Upper lobe of right lung (tissue), 1 donor: ENCODE data around the gene EPYC. TPM values are rescaled to one million over a fixed set of nuclear protein-coding genes. Genes with fewer than 3 reads are reported as not detected.

Experiments
- ATAC-seq: fragments of 200-7000 bp; cut with Tn5 transposase; one replicate; pipeline ENCODE4 v1.9.1; 2020; ENCODE audit warnings: mild to moderate bottlenecking, moderate library complexity
- DNase-seq: peaks from one replicate; pipeline ENCODE4 v3.0.0-alpha.2; 2020
- H3K27ac ChIP-seq: fragments of 200-600 bp; one replicate; pipeline ENCODE4 v1.8.0; 2022
- H3K27me3 ChIP-seq: fragments of 200-600 bp; one replicate; pipeline ENCODE4 v1.8.0; 2022; ENCODE audit warnings: mild to moderate bottlenecking
- H3K36me3 ChIP-seq: fragments of 200-600 bp; one replicate; pipeline ENCODE4 v1.8.0; 2022
- H3K4me1 ChIP-seq: fragments of 200-600 bp; one replicate; pipeline ENCODE4 v1.8.0; 2022
- H3K4me3 ChIP-seq: fragments of 200-600 bp; one replicate; pipeline ENCODE4 v1.8.0; 2022; ENCODE audit warnings: mild to moderate bottlenecking
- H3K9me3 ChIP-seq: fragments of 200-600 bp; one replicate; pipeline ENCODE4 v1.8.0; 2022
- CTCF ChIP-seq: fragments of 200-600 bp; IDR thresholded peaks from one replicate; pipeline ENCODE4 v1.8.0; 2022; ENCODE audit warnings: antibody characterized with exemption
- intact Hi-C: fragments of 100-400 bp; cut with DNase I; formaldehyde crosslinking; loops from one replicate; pipeline ENCODE4 v1.11.0; 2022
- total RNA-seq: library from RNA; stranded (reverse); fragmentation: NEBNext Ultra II Directional; extraction: Animal tissue kit (Norgen Biotek cat#: 25700); gene quantifications from one replicate; pipeline ENCODE4 v1.2.1, GENCODE V29; 2021
- donor health status: DM: no; HTN: yes; CAD: no; lungs with severe emphysema.

The EPYC gene
- total RNA-seq, 1 donor from 2014 or later: not detected

GRCh38 chr12:91040096-91040755 lies 35.5 kb upstream of the EPYC start:
- DNase-seq: no peak
- intact Hi-C loops: no loop called here
- Histone ChIP-seq H3K36me3 (no peaks in the 10 kb centered on the region), H3K4me3 (no peak overlapping the region), H3K9me3 (no peaks in the 10 kb centered on the region), H3K27me3 (no peaks in the 10 kb centered on the region), H3K4me1 (no peaks in the 10 kb centered on the region), H3K27ac (no peak overlapping the region)
- no peak for TF ChIP-seq CTCF
- ATAC-seq: no peak

- intact Hi-C loops: no loop called here
- Histone ChIP-seq H3K27ac (no peak overlapping the region), H3K36me3 (no peaks in the 10 kb centered on the region), H3K4me1 (no peaks in the 10 kb centered on the region), H3K27me3 (no peaks in the 10 kb centered on the region), H3K4me3 (no peak overlapping the region), H3K9me3 (no peaks in the 10 kb centered on the region)
- ATAC-seq (no peak), DNase-seq (no peak)
- TF ChIP-seq CTCF: no peak
These were observed 32.5 kb upstream of the EPYC start for GRCh38 chr12:91037276-91037675.

GRCh38 chr12:91033251-91033650 lies 28.5 kb upstream of the EPYC start:
- no peak for TF ChIP-seq CTCF
- H3K4me3 ChIP-seq: no peak overlapping the region
- no peaks in the 10 kb centered on the region for H3K9me3 ChIP-seq
- intact Hi-C loops: no loop called here
- H3K4me1 ChIP-seq: no peaks in the 10 kb centered on the region
- no peak overlapping the region for H3K27ac ChIP-seq
- H3K27me3 ChIP-seq: no peaks in the 10 kb centered on the region
- no peak for DNase-seq
- no peak for ATAC-seq
- H3K36me3 ChIP-seq: no peaks in the 10 kb centered on the region

- Histone ChIP-seq H3K9me3 (no peaks in the 10 kb centered on the region), H3K27me3 (no peaks in the 10 kb centered on the region), H3K4me1 (no peaks in the 10 kb centered on the region), H3K36me3 (no peaks in the 10 kb centered on the region), H3K27ac (no peak overlapping the region), H3K4me3 (no peak overlapping the region)
- DNase-seq (no peak), ATAC-seq (no peak)
- no peak for TF ChIP-seq CTCF
- intact Hi-C loops: no loop called here
These were observed 18.7 kb upstream of the EPYC start for GRCh38 chr12:91023326-91024004.

- intact Hi-C loops: no loop called here
- no peak for ATAC-seq
- H3K9me3 ChIP-seq: no peaks in the 10 kb centered on the region
- H3K27ac ChIP-seq: no peak overlapping the region
- H3K36me3 ChIP-seq: no peaks in the 10 kb centered on the region
- H3K4me1 ChIP-seq: no peaks in the 10 kb centered on the region
- no peak for TF ChIP-seq CTCF
- DNase-seq: no peak
- H3K27me3 ChIP-seq: no peaks in the 10 kb centered on the region
- H3K4me3 ChIP-seq: no peak overlapping the region
These were observed 16.3 kb upstream of the EPYC start for GRCh38 chr12:91021076-91021475.
